Skin of body (tissue), 2 donors: ENCODE results near the gene BRF1. TPM values are rescaled to one million over a fixed set of nuclear protein-coding genes. Genes with fewer than 3 reads are reported as not detected.

ENCODE experiments used
- DNase-seq: peaks from one replicate; lab custom pipeline; 2025; lab: John Stamatoyannopoulos, UW
- total RNA-seq: library from RNA; depleted of rRNA; stranded (reverse); fragments of >200 nt; gene quantifications from one replicate; pipeline ENCODE4 v1.2.3, GENCODE V29; 2014

Gene BRF1
- total RNA-seq, 1 donor from 2014 or later, result 33.0 TPM

- no peak for DNase-seq
Measured at GRCh38 chr14:105240811-105241576, 59.8 kb downstream of the BRF1 start.

DNA sequence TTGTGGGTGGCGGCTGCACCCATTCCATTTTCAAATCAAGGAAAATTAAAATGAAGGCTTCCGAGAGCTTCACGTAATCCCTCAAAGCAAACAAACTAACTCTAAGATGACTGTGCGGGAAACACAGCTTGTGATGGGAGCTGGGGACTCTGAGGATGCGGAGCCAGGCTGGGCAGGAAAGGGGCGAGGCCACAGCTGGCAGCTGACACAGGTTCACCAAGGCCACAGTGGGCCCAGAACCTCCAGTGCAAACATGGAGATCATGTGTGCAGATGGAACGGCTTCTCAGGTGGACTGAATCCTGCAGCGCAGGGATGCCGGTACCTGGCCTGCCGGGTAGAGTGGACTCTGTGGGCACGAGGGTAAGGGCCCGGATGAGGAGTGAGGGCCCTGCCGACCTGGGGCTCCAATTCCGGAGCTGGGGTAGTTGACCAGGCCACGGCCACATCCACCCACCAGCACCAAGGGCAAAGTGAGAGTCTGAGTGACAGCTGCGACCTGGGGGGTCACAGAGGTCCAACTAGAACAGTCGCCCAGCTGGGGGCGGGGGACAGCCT lies 71.6 kb downstream of the BRF1 start:
- DNase-seq, result no peak

DNA sequence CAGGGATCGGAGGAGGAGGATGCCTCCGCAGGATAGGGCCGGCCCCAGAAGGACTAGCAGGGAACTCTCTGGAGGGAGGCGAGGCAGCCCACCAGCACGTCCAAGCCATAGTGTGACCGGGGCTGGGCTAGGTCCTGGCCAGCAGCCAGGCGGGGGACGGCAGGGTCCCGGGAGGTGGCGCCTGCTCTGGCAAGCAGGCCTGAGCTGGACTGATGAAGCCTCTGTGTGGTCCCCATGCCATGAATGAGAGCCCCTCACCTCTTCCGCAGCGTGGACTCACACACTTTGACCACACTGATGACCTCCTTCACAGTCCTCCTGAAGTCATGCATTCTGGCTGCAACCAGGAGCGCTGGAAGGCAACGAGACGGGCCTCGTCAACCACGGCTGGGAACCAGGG lies 72.2 kb downstream of the BRF1 start:
- DNase-seq, result no peak

DNA sequence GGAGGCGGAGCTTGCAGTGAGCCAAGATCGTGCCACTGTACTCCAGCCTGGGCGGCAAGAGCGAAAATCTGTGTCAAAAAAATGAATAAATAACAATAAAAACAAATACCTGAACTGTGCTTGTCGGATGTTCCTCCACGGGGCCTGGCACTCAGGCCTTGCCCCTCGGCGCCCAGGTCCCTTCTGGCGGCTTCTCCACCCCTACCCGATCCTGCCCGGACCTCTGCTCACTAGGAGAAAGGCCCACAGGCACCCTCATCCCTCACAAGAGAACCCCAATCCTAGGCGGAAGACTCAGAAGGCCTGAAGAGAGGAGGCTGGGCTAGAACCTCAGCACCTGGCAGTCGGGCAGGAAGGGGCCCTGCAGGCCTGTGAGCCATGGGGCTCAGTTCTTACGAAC lies 73.5 kb downstream of the BRF1 start:
- no peak for DNase-seq

DNA sequence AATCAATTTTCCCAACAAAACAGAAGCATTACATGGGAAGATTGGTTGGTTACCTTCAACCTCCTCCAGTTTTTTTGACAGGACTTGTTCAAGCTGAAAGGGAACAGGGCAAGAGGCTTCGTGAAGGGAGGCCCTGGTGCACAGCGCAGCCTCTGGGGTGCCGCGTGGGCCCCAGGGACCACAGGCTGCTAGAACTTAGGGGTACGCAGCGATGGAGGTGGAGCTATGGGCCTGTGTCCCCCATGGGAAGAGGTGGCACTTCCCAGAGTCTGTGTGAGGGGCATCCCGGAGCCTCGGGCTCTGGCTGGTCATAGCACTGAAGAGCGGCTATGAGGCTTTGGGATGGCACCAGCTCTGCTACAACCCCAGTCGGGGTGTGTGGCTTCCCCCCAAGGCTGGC lies 74.6 kb downstream of the BRF1 start:
- DNase-seq, result no peak

DNA sequence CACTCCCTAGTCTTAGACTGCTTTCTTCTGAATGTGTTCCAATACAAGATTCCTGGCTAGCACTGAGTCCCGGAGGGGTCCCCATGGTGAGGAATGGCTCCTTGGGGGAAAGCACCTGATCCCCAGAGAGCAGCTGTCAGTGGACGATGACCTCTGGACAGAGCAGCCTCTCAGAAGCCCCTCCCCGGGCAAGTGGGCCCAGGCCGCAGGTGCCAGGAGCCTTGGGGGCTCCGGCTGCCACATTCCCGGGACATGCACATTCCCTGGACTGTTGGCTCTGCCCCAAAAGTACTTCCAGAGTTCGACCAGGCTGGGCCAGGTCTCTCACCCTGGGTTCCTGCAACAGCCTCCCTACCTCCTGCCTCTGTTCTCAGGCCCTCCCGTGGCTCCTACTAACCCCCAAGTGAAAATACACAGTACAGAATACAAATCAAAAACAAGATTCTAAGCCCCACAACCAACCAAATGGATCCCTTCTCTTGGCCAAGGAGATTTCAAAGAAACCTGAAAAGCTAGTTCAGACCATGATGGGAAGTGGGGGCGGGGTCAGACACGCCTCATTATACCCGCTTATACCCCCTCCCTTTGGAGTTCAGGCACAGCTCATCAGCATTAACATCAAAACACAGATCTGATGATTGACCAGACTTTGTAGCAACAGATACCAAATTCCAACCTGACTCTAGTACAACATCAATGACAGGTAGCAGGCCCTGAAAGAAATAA lies 75.8 kb downstream of the BRF1 start:
- DNase-seq, result no peak

GRCh38 chr14:105223770-105224544 lies 76.8 kb downstream of the BRF1 start:
- no peak for DNase-seq

GRCh38 chr14:105223260-105223659 lies 77.5 kb downstream of the BRF1 start:
- no peak for DNase-seq

DNA sequence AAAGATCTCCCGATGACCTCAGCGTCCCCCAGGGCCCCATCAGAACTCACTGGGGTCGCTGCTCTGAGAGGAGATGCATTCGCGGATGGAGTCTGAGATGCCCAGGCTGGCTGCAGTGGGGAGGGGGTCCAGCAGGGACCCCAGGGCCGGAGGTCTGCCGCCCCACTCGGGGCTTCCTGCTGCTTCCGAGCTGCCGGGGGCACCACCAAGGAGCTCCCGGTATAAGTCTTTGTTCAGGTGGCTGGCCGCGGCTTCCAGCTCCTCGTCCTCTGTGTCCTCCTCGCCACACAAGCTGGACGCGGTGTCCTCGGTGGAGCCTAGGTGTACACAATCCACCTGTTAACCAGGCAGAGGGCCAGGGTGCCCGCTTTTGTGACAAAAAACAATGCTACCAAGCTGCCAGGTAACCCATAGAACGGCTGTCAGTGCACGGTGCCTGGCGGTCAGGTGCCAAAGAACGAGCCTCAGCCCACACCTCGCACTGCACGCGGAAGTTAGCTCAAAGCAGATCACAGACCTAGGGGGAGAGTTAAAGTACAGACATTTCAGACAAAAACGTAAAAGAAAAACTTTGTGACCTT lies 79.1 kb downstream of the BRF1 start:
- no peak for DNase-seq

- DNase-seq, result no peak
Measured at GRCh38 chr14:105220699-105221597, 79.9 kb downstream of the BRF1 start.

GRCh38 chr14:105219753-105220152 lies 81.0 kb downstream of the BRF1 start:
- no peak for DNase-seq

DNA sequence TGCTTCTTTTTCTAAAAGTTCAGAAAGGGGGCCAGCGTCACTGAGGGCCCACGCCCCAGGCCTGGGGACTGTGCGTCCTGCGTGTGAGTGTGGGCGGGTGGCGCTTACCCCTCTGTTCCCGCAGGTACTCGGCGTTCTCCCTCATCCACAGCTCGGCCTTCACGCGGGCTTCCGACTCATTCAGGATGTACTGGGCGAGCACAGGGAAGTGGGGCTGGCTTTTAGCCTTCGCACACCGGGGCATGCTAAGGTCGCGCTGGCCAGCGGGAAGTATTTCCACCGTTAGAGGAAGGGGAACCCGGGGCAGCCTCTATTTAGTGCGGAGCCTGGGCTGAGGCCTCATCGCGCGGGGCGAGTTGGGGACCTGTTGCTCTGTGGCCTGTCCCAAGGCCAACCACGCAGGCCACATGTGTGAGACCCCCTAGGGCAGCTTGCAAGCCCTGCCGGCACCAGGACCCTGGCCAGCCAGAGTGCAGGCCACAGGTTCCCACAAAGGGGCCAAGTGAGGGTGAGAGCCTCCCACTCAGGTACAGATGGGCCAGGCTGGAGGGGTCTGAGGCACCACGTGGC lies 81.7 kb downstream of the BRF1 start:
- no peak for DNase-seq

DNA sequence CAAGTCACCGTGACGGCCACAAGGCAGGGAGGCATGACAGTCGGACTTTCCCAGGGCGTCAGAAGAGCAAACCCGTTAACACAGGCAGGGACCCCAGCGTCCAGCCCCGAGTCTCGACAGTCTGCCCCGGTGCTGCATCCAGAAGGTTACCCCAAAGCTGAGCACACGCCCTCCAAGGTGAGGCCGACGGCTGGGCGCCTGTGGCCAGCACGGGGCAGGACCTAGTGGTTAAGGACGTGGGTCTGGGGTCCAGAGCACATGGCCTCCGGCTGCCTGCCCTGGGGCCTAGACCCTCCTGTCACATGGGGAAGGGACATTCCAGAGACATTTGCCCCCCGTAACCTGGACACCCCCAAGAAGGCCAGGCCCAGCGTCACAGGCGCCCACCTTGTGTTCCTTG lies 82.2 kb downstream of the BRF1 start:
- DNase-seq, result no peak

- no peak for DNase-seq
Measured at GRCh38 chr14:105217774-105218173, 83.0 kb downstream of the BRF1 start.

GRCh38 chr14:105216490-105217247 lies 84.1 kb downstream of the BRF1 start:
- DNase-seq, result no peak

DNA sequence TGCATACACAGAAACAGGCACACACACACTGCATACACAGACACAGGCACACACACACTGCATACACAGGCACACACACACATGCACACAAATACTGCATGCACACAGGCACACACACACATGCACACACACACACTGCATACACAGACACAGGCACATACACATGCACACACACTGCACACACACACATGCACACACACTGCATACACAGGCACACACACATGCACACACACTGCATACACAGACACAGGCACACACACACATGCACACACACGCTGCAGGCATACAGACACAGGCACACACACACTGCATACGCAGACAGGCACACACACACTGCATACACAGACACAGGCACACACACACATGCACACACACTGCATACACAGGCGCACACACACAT lies 85.2 kb downstream of the BRF1 start:
- DNase-seq, result no peak

DNA sequence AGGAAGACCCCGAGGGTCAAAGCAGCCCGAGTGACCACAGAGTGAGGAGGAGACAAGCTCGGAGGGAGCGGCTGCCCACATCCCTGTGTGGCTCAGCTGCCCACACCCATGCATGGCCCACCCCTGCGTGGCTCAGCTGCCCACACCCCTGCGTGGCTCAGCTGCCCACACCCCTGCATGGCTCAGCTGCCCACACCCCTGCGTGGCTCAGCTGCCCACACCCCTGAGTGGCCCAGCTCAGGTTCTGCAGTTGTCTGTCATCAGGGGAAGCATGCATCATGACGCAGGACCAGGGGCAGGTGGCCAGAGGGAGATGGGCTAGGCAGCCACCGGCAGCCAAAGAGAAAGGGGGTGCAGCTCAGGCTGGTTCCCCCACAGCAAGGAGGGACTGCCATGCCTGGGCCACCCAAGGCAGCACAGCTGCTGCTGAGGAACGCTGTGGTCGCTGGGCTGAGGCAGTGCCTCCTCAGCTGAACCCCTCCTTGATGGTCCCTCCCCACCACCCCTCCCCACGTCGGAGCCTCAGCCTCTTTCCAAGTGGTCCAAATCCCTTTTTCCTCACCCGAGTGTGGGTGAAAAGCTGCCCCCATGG lies 86.4 kb downstream of the BRF1 start:
- no peak for DNase-seq

DNA sequence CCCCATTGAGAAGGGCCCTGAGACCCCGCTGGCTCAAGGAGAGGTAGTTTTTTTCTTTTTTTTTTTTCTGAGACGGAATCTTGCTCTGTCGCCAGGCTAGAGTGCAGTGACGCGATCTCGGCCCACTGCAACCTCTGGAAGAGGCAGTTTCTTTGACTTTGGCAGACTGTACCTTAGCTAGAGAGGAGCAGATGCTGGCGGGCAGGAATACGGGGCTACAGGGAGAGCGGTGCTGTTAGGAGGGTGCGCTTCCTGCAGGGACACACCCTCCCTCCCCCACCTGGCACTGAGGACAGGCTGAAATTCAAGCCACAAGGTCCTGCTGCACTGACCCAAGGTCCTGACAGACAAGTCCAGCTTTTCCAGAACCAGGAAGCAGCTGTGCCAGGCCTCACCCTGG lies 87.4 kb downstream of the BRF1 start:
- DNase-seq, result no peak
